Measurements from ENCODE around the gene NCAM1. TPM values are rescaled to one million over a fixed set of nuclear protein-coding genes. Genes with fewer than 3 reads are reported as not detected.

NCAM1 gene
- total and polyA plus RNA-seq, 2 experiments from 2014 or later = 0.76 to 1.6 TPM

DNA sequence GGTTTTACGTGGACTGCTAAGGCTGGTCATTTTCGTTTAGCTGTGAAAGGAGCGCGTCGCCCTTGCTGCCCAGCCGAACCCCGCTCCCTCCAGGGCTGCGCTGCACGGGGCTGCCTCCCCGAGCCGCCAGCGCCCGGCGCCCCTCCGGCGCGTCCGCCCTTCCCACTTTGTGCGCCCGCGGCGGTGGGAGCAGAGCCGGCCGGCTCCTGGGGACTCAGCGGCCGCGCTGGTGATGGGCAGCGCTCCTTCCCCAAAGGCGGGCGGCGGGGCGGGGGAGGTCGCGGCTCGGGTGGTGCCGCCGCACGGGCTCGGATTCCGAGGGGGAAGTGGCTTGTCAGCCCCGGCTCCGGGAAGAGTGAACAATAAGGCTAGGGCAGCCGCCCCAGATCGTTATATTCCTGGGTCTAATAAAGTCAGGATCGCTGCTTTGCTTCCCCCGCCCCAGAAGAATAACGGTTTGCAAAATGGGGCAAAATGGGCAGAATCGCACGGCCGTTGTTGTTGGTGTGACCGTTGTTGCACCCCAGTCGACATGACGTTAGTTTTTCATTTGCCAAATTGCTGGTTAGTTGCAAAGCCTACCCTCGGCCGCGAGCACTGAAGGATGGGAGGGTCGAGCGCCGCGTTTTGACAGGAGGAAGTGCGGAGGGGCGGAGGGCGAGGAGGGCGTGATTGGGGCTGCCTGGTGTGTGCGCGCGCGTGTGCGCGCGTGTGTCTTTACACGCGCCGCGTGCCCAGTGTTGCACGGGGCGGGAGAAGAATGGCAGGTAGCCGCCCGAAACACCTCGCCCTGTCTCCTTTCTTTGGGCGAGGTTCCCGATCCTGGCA, 745 bp downstream of the NCAM1 start:
- Mint-ChIP-seq H3K27ac (no peak overlapping the region), H3K9me3 (no peaks in the 10 kb centered on the region; the same call in 2 of the 3 replicates), H3K27me3 (ENCODE audit: insufficient read depth, low read depth, poor library complexity) (peaks cover 29% of the 10 kb centered on the region), H3K4me3 (peak overlapping the region; percentile 92), H3K36me3 (ENCODE audit: low read depth) (no peaks in the 10 kb centered on the region), H3K4me1 (peaks cover 10% of the 10 kb centered on the region)
- Histone ChIP-seq H3K4me2 (peak overlapping the region; percentile 98), H4K20me1 (replicated peaks; ENCODE audit: insufficient read depth) (no peaks in the 10 kb centered on the region), H2AFZ (peak overlapping the region; percentile 96), H3K79me2 (replicated peaks; ENCODE audit: insufficient read depth) (no peaks in the 10 kb centered on the region), H3K36me3 (ENCODE audit: insufficient read depth) (no peaks in the 10 kb centered on the region), H3K27me3 (ENCODE audit: insufficient read depth) (peaks cover 64% of the 10 kb centered on the region), H3K27ac (ENCODE audit: low read depth) (no peak overlapping the region), H3K4me1 (ENCODE audit: insufficient read depth) (peaks cover 15% of the 10 kb centered on the region), H3K9me2 (ENCODE audit: insufficient read depth) (no peaks in the 10 kb centered on the region), H3F3A (replicated peaks; ENCODE audit: low read depth) (no peaks in the 10 kb centered on the region), H3K4me3 (peak overlapping the region; percentile 89)
- DNase-seq (ENCODE audit: low spot score) = peak; percentile 49
- peak; percentile 59 for ATAC-seq
- TF ChIP-seq EZH2 (IDR thresholded peaks at IDR 0.05; ENCODE audit: low read depth, unreplicated experiment) = peak; percentile 32
- TF ChIP-seq, protein P1, sequence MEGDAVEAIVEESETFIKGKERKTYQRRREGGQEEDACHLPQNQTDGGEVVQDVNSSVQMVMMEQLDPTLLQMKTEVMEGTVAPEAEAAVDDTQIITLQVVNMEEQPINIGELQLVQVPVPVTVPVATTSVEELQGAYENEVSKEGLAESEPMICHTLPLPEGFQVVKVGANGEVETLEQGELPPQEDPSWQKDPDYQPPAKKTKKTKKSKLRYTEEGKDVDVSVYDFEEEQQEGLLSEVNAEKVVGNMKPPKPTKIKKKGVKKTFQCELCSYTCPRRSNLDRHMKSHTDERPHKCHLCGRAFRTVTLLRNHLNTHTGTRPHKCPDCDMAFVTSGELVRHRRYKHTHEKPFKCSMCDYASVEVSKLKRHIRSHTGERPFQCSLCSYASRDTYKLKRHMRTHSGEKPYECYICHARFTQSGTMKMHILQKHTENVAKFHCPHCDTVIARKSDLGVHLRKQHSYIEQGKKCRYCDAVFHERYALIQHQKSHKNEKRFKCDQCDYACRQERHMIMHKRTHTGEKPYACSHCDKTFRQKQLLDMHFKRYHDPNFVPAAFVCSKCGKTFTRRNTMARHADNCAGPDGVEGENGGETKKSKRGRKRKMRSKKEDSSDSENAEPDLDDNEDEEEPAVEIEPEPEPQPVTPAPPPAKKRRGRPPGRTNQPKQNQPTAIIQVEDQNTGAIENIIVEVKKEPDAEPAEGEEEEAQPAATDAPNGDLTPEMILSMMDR (conservative IDR thresholded peaks at IDR 0.05; ENCODE audit: low read depth in 2 of 2) = no peak

DNA sequence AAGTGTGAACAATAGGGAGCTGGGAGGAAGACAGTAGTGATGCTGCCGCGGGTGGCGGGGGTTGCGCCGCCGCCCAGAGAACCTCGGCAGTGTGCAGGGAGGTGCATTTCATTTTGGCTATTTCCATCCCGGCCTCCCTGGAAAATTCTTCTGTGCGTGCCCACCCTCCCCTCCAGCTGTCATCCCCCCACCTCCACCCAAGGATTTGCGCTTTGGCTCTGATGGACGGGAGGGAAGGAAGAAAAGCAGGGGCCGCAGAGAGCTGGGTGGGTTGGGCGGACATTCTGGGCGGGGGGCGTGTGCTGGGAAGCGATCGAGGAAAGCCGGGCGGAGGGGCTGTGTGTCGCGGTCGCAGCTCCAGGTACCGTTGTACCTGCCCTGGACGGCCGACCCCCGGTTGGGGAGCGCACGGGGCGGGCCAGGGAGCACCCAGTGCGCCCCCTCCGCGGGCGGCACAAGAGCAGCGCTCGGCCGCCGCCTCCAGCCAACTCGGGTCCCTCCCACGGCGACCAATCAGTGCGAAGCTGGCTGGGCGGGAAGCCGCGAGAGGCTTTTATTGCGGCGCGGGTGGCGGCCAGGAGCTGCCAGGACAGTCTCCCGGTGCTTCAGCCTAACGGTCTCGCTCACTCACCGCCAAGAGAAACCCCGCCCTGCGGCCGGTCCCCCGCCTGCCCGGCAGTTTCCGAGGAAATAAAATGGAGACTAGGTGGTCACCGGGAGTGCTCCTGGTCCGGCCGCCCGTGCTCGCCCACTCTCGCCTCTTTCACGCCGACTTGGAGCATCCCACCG, 1.6 kb downstream of the NCAM1 start:
- H3K9me2 ChIP-seq (ENCODE audit: insufficient read depth) = no peaks in the 10 kb centered on the region
- peak overlapping the region; percentile 96 for H2AFZ ChIP-seq
- peak overlapping the region; percentile 89 for H3K4me3 ChIP-seq
- H3K4me1 Mint-ChIP-seq = peaks cover 10% of the 10 kb centered on the region
- no peaks in the 10 kb centered on the region for H3F3A ChIP-seq (replicated peaks; ENCODE audit: low read depth)
- peaks cover 29% of the 10 kb centered on the region for H3K27me3 Mint-ChIP-seq (ENCODE audit: insufficient read depth, low read depth, poor library complexity)
- no peak overlapping the region for H3K27ac Mint-ChIP-seq
- no peak overlapping the region for H3K27ac ChIP-seq (ENCODE audit: low read depth)
- H3K36me3 ChIP-seq (ENCODE audit: insufficient read depth) = no peaks in the 10 kb centered on the region
- H3K4me1 ChIP-seq (ENCODE audit: insufficient read depth) = peaks cover 15% of the 10 kb centered on the region
- H3K36me3 Mint-ChIP-seq (ENCODE audit: low read depth) = no peaks in the 10 kb centered on the region
- peaks cover 61% of the 10 kb centered on the region for H3K27me3 ChIP-seq (ENCODE audit: insufficient read depth)
- H3K4me3 Mint-ChIP-seq = peak overlapping the region; percentile 92
- DNase-seq (ENCODE audit: low spot score) (peak; percentile 71), ATAC-seq (peak; percentile 54)
- no peaks in the 10 kb centered on the region; the same call in 2 of the 3 replicates for H3K9me3 Mint-ChIP-seq
- H4K20me1 ChIP-seq (replicated peaks; ENCODE audit: insufficient read depth) = no peaks in the 10 kb centered on the region
- no peaks in the 10 kb centered on the region for H3K79me2 ChIP-seq (replicated peaks; ENCODE audit: insufficient read depth)
- peak overlapping the region; percentile 98 for H3K4me2 ChIP-seq
- no peak for TF ChIP-seq ZNF114 (CRISPR knock-in tag; IDR thresholded peaks at IDR 0.05)
- TF ChIP-seq, protein P2, sequence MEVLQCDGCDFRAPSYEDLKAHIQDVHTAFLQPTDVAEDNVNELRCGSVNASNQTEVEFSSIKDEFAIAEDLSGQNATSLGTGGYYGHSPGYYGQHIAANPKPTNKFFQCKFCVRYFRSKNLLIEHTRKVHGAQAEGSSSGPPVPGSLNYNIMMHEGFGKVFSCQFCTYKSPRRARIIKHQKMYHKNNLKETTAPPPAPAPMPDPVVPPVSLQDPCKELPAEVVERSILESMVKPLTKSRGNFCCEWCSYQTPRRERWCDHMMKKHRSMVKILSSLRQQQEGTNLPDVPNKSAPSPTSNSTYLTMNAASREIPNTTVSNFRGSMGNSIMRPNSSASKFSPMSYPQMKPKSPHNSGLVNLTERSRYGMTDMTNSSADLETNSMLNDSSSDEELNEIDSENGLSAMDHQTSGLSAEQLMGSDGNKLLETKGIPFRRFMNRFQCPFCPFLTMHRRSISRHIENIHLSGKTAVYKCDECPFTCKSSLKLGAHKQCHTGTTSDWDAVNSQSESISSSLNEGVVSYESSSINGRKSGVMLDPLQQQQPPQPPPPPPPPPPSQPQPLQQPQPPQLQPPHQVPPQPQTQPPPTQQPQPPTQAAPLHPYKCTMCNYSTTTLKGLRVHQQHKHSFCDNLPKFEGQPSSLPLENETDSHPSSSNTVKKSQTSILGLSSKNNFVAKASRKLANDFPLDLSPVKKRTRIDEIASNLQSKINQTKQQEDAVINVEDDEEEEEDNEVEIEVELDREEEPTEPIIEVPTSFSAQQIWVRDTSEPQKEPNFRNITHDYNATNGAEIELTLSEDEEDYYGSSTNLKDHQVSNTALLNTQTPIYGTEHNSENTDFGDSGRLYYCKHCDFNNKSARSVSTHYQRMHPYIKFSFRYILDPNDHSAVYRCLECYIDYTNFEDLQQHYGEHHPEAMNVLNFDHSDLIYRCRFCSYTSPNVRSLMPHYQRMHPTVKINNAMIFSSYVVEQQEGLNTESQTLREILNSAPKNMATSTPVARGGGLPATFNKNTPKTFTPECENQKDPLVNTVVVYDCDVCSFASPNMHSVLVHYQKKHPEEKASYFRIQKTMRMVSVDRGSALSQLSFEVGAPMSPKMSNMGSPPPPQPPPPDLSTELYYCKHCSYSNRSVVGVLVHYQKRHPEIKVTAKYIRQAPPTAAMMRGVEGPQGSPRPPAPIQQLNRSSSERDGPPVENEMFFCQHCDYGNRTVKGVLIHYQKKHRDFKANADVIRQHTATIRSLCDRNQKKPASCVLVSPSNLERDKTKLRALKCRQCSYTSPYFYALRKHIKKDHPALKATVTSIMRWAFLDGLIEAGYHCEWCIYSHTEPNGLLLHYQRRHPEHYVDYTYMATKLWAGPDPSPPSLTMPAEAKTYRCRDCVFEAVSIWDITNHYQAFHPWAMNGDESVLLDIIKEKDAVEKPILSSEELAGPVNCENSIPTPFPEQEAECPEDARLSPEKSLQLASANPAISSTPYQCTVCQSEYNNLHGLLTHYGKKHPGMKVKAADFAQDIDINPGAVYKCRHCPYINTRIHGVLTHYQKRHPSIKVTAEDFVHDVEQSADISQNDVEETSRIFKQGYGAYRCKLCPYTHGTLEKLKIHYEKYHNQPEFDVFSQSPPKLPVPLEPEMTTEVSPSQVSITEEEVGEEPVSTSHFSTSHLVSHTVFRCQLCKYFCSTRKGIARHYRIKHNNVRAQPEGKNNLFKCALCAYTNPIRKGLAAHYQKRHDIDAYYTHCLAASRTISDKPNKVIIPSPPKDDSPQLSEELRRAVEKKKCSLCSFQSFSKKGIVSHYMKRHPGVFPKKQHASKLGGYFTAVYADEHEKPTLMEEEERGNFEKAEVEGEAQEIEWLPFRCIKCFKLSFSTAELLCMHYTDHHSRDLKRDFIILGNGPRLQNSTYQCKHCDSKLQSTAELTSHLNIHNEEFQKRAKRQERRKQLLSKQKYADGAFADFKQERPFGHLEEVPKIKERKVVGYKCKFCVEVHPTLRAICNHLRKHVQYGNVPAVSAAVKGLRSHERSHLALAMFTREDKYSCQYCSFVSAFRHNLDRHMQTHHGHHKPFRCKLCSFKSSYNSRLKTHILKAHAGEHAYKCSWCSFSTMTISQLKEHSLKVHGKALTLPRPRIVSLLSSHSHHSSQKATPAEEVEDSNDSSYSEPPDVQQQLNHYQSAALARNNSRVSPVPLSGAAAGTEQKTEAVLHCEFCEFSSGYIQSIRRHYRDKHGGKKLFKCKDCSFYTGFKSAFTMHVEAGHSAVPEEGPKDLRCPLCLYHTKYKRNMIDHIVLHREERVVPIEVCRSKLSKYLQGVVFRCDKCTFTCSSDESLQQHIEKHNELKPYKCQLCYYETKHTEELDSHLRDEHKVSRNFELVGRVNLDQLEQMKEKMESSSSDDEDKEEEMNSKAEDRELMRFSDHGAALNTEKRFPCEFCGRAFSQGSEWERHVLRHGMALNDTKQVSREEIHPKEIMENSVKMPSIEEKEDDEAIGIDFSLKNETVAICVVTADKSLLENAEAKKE (CRISPR knock-in tag; IDR thresholded peaks at IDR 0.05) = no peak
- no peak for TF ChIP-seq CREB1 (CRISPR knock-in tag; IDR thresholded peaks at IDR 0.05; ENCODE audit: low read depth)
- no peak for TF ChIP-seq POLR2AphosphoS5 (IDR thresholded peaks at IDR 0.05; ENCODE audit: low read depth)
- TF ChIP-seq, protein P3, sequence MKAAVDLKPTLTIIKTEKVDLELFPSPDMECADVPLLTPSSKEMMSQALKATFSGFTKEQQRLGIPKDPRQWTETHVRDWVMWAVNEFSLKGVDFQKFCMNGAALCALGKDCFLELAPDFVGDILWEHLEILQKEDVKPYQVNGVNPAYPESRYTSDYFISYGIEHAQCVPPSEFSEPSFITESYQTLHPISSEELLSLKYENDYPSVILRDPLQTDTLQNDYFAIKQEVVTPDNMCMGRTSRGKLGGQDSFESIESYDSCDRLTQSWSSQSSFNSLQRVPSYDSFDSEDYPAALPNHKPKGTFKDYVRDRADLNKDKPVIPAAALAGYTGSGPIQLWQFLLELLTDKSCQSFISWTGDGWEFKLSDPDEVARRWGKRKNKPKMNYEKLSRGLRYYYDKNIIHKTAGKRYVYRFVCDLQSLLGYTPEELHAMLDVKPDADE (IDR thresholded peaks at IDR 0.05) = no peak
- TF ChIP-seq ZNF331 (CRISPR knock-in tag; IDR thresholded peaks at IDR 0.05; ENCODE audit: low read depth) = no peak
